Measurements from ENCODE around the gene SCPEP1.
A peak's percentile ranks its signal among the peaks of the same experiment; 100 is the strongest.
"Not testable (repeated sequence)": the region's sequence is repeated elsewhere in the genome, so short reads cannot be mapped to it uniquely, and the experiment has no call there.

SCPEP1 gene

GRCh38 chr17:56977673-56978395 lies at the start of gene SCPEP1:
SCPEP1 (plus strand) TSS chr17:56978131; CDS start chr17:56978160, 29 bp downstream.
- DNase-seq = peak; percentile 45 to 86

GRCh38 chr17:56928586-56928985 lies 49.3 kb upstream of the SCPEP1 start:
- DNase-seq = no peak

GRCh38 chr17:56929362-56929969 lies 48.5 kb upstream of the SCPEP1 start:
- no peak for DNase-seq

- no peak for DNase-seq
Measured at GRCh38 chr17:56930739-56931337, 47.1 kb upstream of the SCPEP1 start.

GRCh38 chr17:56933151-56933745 lies 44.7 kb upstream of the SCPEP1 start:
- DNase-seq = no peak

- no peak for DNase-seq
Measured at GRCh38 chr17:56933868-56934267, 44.1 kb upstream of the SCPEP1 start.

GRCh38 chr17:56934280-56934679 lies 43.7 kb upstream of the SCPEP1 start:
- DNase-seq = no peak

GRCh38 chr17:56935461-56935860 lies 42.5 kb upstream of the SCPEP1 start:
- no peak for DNase-seq

- DNase-seq = no peak
Measured at GRCh38 chr17:56936697-56937322, 41.1 kb upstream of the SCPEP1 start.

GRCh38 chr17:56937687-56938086 lies 40.2 kb upstream of the SCPEP1 start:
- no peak for DNase-seq

- DNase-seq = peak in 1 of 2 donors; percentile 17
Measured at GRCh38 chr17:56938206-56938605, 39.7 kb upstream of the SCPEP1 start.

- DNase-seq = peak in 1 of 2 donors; percentile 89
Measured at GRCh38 chr17:56939869-56940484, 38.0 kb upstream of the SCPEP1 start.

- no peak for DNase-seq
Measured at GRCh38 chr17:56943505-56944125, 34.3 kb upstream of the SCPEP1 start.

- no peak for DNase-seq
Measured at GRCh38 chr17:56945938-56946505, 31.9 kb upstream of the SCPEP1 start.

GRCh38 chr17:56947741-56948140 lies 30.2 kb upstream of the SCPEP1 start:
- DNase-seq = no peak

- DNase-seq = no peak
Measured at GRCh38 chr17:56948491-56948890, 29.4 kb upstream of the SCPEP1 start.

GRCh38 chr17:56949595-56949994 lies 28.3 kb upstream of the SCPEP1 start:
- DNase-seq = no peak

GRCh38 chr17:56956992-56957391 lies 20.9 kb upstream of the SCPEP1 start:
- DNase-seq = no peak

GRCh38 chr17:56960596-56961538 lies 17.1 kb upstream of the SCPEP1 start, which contains the start of gene COIL:
COIL (minus strand) TSS chr17:56961050; CDS start chr17:56961019, 31 bp downstream.
- peak; percentile 74 to 85 for DNase-seq

GRCh38 chr17:56965241-56965640 lies 12.7 kb upstream of the SCPEP1 start:
- not testable (repeated sequence) for DNase-seq

- not testable (repeated sequence) for DNase-seq
Measured at GRCh38 chr17:56965681-56966080, 12.2 kb upstream of the SCPEP1 start.
